Left renal cortex interstitium (tissue), 4 donors: ENCODE results near the gene TMCO5A. TPM values are rescaled to one million over a fixed set of nuclear protein-coding genes. Genes with fewer than 3 reads are reported as not detected.
A peak's percentile ranks its signal among the peaks of the same experiment; 100 is the strongest.

Source experiments
- DNase-seq, 4 donors: peaks; one replicate each; pipeline ENCODE4 v3.0.0-alpha.2; 2013; ENCODE audit warnings: low read depth in 4 of 4, low spot score in 2 of 4, missing footprints in 1 of 4
- polyA plus RNA-seq, 4 donors: library from polyadenylated mRNA; unstranded; fragments of 120-200 nt; gene quantifications; one replicate each; pipeline ENCODE4 v1.2.1, GENCODE V29; 2013; ENCODE audit not compliant: insufficient read length in 4 of 4

Gene TMCO5A
- polyA plus RNA-seq, 4 donors, result not detected

DNA sequence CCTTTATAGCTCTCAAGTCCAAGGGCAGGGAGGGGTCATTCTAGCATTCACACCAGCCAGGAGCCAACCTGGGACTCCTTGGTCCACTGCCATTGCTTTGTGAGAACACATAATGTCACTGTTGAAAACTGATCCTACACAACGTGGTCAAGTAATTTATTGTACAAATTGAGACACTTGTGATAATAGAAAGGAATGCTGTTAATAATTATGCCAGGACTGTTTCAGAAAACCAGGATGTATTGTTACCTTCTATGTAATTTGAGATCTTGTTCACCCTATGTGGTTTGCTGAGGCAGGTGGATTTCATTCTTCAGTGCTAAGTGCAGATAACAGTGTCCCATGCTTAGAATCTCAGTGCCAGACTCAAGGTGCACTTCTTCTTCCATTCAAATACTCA lies 33.3 kb downstream of the TMCO5A start:
- DNase-seq, result no peak

GRCh38 chr15:37973856-37974255 lies 39.4 kb downstream of the TMCO5A start:
- no peak for DNase-seq

DNA sequence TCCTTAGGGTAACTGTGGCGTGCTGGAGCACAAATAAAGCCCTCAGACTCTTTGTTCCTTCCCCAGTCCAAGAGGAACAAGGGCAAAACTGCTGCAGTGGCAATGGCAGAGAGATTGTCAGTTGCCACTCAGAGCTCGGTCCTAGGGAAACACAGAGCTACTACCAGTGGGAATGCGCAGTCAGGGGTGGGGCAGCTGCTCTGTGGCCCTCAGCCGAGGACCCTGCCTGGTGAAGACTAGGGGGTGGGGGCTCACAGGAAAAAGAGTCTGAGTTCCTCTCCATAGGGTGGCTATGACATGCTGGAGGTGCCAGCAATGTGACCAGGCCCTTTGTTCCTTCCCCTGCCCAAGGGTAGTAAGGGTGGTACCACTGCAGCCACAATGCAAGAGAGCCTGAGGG lies 43.8 kb downstream of the TMCO5A start:
- DNase-seq, result no peak

DNA sequence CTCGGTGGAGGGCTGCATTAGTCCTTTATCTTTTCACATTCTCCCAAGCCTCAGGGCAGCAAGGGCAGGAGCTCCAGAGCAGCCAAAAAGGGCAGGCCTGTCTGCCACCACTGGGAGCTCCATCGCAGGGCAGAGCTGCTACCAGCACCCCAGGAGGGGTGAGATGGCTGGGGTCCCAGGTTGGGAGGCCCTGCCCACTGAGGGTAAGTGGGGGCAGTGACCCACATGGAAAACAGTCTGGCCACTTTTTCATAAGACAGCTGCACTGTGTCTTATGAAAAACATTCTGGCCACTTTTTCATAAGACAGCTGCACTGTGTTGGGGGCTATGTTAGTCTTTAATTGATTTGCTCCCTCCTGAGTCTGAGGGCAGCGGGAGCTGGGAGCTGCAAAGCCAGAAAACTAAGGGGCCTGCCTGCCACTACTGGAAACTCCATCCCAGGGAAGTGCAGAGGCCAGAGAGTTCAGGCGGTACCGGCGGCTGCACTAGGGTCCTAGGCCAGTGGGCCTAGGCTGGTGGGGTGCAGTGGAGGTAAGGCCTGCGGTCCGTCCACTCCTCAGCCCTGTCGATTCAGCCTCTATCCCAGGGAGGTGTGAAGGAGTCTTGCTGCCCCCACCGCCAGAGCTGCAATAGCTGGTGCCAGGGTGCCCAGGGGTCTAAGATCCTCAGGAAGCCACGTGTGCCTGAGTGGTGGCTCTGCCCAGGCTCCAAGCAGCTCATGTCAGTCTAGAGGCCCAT lies 45.4 kb downstream of the TMCO5A start:
- DNase-seq, result peak in 1 of 4 donors; percentile 25

DNA sequence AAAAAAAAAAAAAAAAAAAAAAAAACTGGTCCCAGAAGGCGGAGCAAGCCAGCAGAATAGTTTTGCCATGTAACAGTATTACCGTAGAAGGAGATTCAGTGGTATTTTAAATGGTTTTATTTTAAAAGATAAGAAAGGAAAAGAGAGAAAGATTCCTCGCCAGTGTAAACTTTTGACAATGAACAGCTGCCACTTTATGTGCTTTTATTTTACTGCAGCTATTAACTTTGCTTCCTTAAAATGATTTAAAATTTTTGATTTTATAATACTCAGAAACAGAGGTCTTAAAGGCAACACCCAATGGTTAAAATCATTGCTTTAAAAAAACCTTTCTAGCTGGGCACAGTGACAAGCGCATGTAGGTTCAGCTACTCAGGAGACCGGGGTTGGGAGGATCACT lies 46.8 kb downstream of the TMCO5A start:
- DNase-seq, result no peak

GRCh38 chr15:37981775-37982174 lies 47.3 kb downstream of the TMCO5A start:
- DNase-seq, result no peak

GRCh38 chr15:37984368-37984767 lies 49.9 kb downstream of the TMCO5A start:
- DNase-seq, result no peak

GRCh38 chr15:37995461-37996347 lies 61.3 kb downstream of the TMCO5A start:
- peak in 3 of 4 donors; percentile 41 to 70 (median 57) for DNase-seq
